Choroid plexus epithelial cell (primary cell): Measurements from ENCODE around the gene ATP6V0D1.
A peak's percentile ranks its signal among the peaks of the same experiment; 100 is the strongest.

ENCODE experiments used
- DNase-seq: peaks from one replicate; pipeline ENCODE4 v3.0.0-alpha.2; 2010; ENCODE audit warnings: low read depth
- H3K4me3 ChIP-seq: 2 replicates; pipeline ENCODE4 v1.5.1; 2011; ENCODE audit warnings: low read depth, mild to moderate bottlenecking, control low read depth, low read length, moderate library complexity
- CTCF ChIP-seq: conservative IDR thresholded peaks from 2 replicates; pipeline ENCODE4 v1.5.1; 2011; ENCODE audit warnings: low read depth, mild to moderate bottlenecking, control low read depth, inconsistent platforms, low read length, moderate library complexity

Gene ATP6V0D1

GRCh38 chr16:67525176-67525860 is 44.4 kb upstream of the ATP6V0D1 start:
- peak; percentile 44 for TF ChIP-seq CTCF
- DNase-seq, result peak; percentile 67
- no peak overlapping the region for H3K4me3 ChIP-seq

DNA sequence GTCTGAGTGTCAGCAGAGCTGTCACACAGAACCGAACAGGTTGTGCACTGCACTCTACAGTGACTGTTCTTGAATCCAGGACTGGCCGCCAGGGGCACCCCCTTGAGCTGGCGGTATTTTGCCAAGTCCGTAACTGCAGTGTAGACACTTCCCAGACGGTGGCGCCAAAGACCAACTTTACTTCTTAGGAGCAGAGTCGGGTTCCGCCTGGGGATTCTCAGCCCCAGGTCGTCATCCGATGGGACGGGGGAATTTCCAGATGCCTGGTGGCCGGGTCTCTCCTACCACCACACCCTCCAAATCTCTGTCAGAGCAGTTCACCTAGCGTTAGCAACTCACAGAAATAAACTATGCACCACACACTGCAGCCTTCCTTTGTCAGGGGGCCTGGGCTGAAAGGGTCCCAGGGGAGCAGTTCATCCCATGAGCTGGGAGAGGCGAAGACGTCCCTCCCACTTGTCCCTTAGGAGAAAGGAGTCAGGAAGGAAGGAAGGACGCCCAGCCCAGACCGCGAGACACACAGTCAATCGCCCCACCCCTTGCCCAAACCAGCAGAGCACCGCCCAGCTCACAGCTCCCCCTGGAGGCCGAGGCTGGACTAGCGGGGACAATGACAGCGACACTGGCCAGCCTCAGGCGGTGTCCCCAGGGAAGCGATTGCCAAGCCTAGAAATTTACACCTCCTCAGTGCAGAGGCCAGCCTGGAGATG is 40.3 kb upstream of the ATP6V0D1 start:
- DNase-seq, result peak; percentile 97
- peak overlapping the region; percentile 67 for H3K4me3 ChIP-seq
- peak; percentile 95 for TF ChIP-seq CTCF

DNA sequence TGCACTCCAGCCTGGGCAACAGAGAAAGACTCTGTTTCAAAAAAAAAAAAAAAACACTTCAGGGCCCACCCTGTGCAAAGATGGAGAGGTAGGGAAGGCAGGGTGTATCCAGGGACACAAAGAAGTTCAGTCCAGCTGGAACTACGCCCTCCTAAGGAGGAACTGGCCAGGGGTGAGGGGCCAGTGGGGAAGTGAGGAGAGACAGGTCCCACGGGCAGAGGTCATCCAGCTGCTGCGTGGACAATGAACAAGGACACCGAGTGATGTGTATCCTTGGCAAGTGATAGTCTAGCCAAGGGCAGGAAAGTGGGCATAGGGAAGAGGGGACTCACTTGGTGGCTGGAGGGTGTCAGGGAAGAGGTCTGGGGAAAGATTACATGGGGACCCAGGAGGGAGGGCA is 38.3 kb upstream of the ATP6V0D1 start:
- DNase-seq, result no peak
- no peak for TF ChIP-seq CTCF
- no peak overlapping the region for H3K4me3 ChIP-seq

GRCh38 chr16:67518676-67519075 is 37.7 kb upstream of the ATP6V0D1 start:
- no peak for DNase-seq
- TF ChIP-seq CTCF, result no peak
- no peak overlapping the region for H3K4me3 ChIP-seq

DNA sequence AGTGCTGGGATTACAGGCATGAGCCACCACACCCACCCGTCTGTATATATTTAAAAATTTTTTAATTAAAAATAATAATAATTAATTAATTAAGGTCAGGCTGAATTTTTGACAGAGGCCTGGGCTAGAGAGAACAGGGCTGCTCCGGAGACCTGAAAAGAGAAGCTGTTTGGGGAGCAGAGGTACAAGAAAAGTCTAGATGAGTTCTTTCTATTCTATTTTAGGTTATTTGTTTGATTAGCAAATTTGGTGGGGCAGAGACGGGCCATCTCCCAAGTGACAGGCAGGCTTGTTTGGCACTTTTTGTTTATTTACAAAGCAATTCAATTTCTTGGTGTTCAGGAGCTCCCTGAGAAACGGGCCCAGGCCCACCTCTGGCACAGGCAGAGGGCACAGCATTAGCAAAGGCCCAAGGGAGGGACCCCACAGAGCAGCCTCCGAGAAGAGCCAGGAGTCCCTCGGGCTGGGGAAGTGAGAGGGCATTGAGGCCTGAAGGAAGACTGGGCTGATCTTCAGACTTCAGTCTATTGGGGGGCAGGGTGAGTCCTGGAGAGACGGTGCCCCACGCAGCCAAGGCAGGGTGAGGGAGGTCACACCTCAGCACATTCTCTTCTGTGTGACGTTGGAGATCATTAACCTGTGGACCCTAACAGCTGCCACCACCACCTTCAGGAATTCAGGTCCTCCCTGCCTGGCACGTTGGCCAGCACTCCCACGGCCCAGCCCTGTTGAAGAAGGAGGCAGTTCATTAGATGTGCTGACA is 36.9 kb upstream of the ATP6V0D1 start:
- TF ChIP-seq CTCF, result no peak
- no peak for DNase-seq
- H3K4me3 ChIP-seq, result no peak overlapping the region

DNA sequence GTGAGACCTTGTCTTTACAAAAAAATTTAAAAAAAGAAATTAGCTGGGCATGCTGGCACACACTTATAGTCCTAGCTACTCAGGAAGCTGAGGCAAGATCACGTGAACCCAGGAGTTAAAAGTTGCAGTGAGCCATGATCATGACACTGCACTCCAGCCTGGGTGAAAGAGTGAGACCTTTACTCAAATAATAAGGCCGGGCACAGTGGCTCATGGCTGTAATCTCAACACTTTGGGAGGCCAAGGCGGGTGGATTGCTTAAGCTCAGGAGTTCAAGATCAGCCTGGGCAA is 36.1 kb upstream of the ATP6V0D1 start:
- no peak overlapping the region for H3K4me3 ChIP-seq
- no peak for TF ChIP-seq CTCF
- no peak for DNase-seq
